CD4-positive, CD25-positive, alpha-beta regulatory T cell (primary cell): ENCODE results near the gene PLEKHG3. TPM values are rescaled to one million over a fixed set of nuclear protein-coding genes. Genes with fewer than 3 reads are reported as not detected.
A peak's percentile ranks its signal among the peaks of the same experiment; 100 is the strongest.

Experiments
- ATAC-seq, 2 donors: fragments of 150-1000 bp; cut with Tn5 transposase; one replicate each; pipeline ENCODE4 v1.10.0; 2021; ENCODE audit warnings: low read depth in 2 of 2, moderate number of reproducible peaks in 2 of 2, moderate library complexity in 1 of 2
- DNase-seq, 3 donors: peaks; one replicate each; pipeline versions ENCODE4 v3.0.0 to v3.0.0-alpha.2; 2012 to 2022; ENCODE audit warnings: mixed read lengths in 1 of 3
- H3K27ac ChIP-seq: one replicate; pipeline ENCODE4 v1.7.0; 2013; ENCODE audit warnings: mild to moderate bottlenecking, low read length; ENCODE audit not compliant: insufficient read depth, poor library complexity, severe bottlenecking
- H3K27me3 ChIP-seq: one replicate; pipeline ENCODE4 v1.7.0; 2013; ENCODE audit warnings: low read length; ENCODE audit not compliant: control insufficient read depth, insufficient read depth
- H3K36me3 ChIP-seq: one replicate; pipeline ENCODE4 v1.7.0; 2013; ENCODE audit warnings: mild to moderate bottlenecking, low read length, moderate library complexity; ENCODE audit not compliant: control insufficient read depth, insufficient read depth
- H3K4me1 ChIP-seq: 2 replicates; pipeline ENCODE4 v1.7.0; 2013; ENCODE audit warnings: mild to moderate bottlenecking, low read length; ENCODE audit not compliant: insufficient read depth, control insufficient read depth, poor library complexity, severe bottlenecking
- H3K4me3 ChIP-seq: one replicate; pipeline ENCODE4 v1.7.0; 2013; ENCODE audit warnings: low read depth, mild to moderate bottlenecking, low read length, moderate library complexity
- H3K9me3 ChIP-seq, 2 experiments: 1 replicate in 1 of 2; 2 replicates in 1 of 2; pipeline ENCODE4 v1.7.0; 2013; ENCODE audit warnings: low read length in 2 of 2, mild to moderate bottlenecking in 1 of 2, moderate library complexity in 1 of 2; ENCODE audit not compliant: control insufficient read depth in 2 of 2
- H3K27ac Mint-ChIP-seq, 3 donors: one replicate each; pipeline ENCODE4 v1.8.0; 2020 to 2022; ENCODE audit warnings: mild to moderate bottlenecking in 3 of 3, mixed read lengths in 3 of 3, moderate library complexity in 2 of 3
- H3K27me3 Mint-ChIP-seq: one replicate; pipeline ENCODE4 v1.8.0; 2022; ENCODE audit warnings: mild to moderate bottlenecking, mixed read lengths
- H3K36me3 Mint-ChIP-seq: one replicate; pipeline ENCODE4 v1.8.0; 2020; ENCODE audit warnings: mixed read lengths
- H3K4me1 Mint-ChIP-seq, 4 donors: one replicate each; pipeline ENCODE4 v1.8.0; 2020 to 2022; ENCODE audit warnings: mixed read lengths in 4 of 4, mild to moderate bottlenecking in 1 of 4
- H3K4me3 Mint-ChIP-seq, 4 donors: one replicate each; pipeline ENCODE4 v1.8.0; 2020 to 2022; ENCODE audit warnings: mild to moderate bottlenecking in 4 of 4, mixed read lengths in 4 of 4, moderate library complexity in 3 of 4
- H3K9me3 Mint-ChIP-seq, 7 donors: one replicate each; pipeline ENCODE4 v1.8.0; 2020 to 2022; ENCODE audit warnings: mixed read lengths in 7 of 7, mild to moderate bottlenecking in 3 of 7, moderate library complexity in 2 of 7
- polyA plus RNA-seq, 4 donors: library from polyadenylated mRNA; unstranded; fragments of 300-500 nt; fragmentation: Illumina TruSeq; gene quantifications; one replicate each; pipeline ENCODE4 v1.2.3, GENCODE V29; 2021
- total RNA-seq: library from RNA; stranded (reverse); gene quantifications from one replicate; pipeline ENCODE4 v1.2.3, GENCODE V29; 2022

PLEKHG3 gene
- total and polyA plus RNA-seq, 5 donors from 2014 or later = 2.1 to 31.9 (median 4.7) TPM

GRCh38 chr14:64722842-64723447, 18.7 kb downstream of the PLEKHG3 start:
- ATAC-seq (peak; percentile 79 to 87), DNase-seq (peak in 2 of 3 donors; percentile 24 to 78)
- H3K27me3 ChIP-seq = no peaks in the 10 kb centered on the region
- peaks cover 0 to 4% (median 0%) of the 10 kb centered on the region in 7 donors for H3K9me3 Mint-ChIP-seq
- H3K4me3 ChIP-seq = peak overlapping the region; percentile 45
- peaks cover 2% of the 10 kb centered on the region for H3K27me3 Mint-ChIP-seq
- peaks cover 13 to 73% (median 43%) of the 10 kb centered on the region in 4 donors for H3K4me1 Mint-ChIP-seq
- H3K4me1 ChIP-seq = peaks cover 61% of the 10 kb centered on the region
- peak overlapping the region; percentile 17 for H3K27ac ChIP-seq
- no peaks in the 10 kb centered on the region for H3K9me3 ChIP-seq
- no peaks in the 10 kb centered on the region for H3K36me3 Mint-ChIP-seq
- no peaks in the 10 kb centered on the region for H3K36me3 ChIP-seq
- H3K27ac Mint-ChIP-seq = peak overlapping the region; percentile 52 to 89 (median 75)
- H3K4me3 Mint-ChIP-seq = peak overlapping the region; percentile 44 to 70 (median 55)

- H3K4me1 ChIP-seq = peaks cover 64% of the 10 kb centered on the region
- H3K9me3 Mint-ChIP-seq = peaks cover 0 to 2% (median 0%) of the 10 kb centered on the region in 7 donors
- no peaks in the 10 kb centered on the region for H3K27me3 Mint-ChIP-seq
- no peak overlapping the region for H3K27ac ChIP-seq
- no peak for DNase-seq
- ATAC-seq = no peak
- peak overlapping the region; percentile 17 for H3K4me3 ChIP-seq
- H3K4me1 Mint-ChIP-seq = peaks cover 5 to 68% (median 42%) of the 10 kb centered on the region in 4 donors
- H3K27ac Mint-ChIP-seq = peak overlapping the region; percentile 69 to 75 (median 70)
- H3K36me3 ChIP-seq = no peaks in the 10 kb centered on the region
- H3K4me3 Mint-ChIP-seq = peak overlapping the region; percentile 27 to 78 (median 72)
- no peaks in the 10 kb centered on the region for H3K36me3 Mint-ChIP-seq
- H3K27me3 ChIP-seq = no peaks in the 10 kb centered on the region
- no peaks in the 10 kb centered on the region for H3K9me3 ChIP-seq
These were observed 19.7 kb downstream of the PLEKHG3 start for GRCh38 chr14:64723691-64724577.

- Mint-ChIP-seq H3K9me3 (peaks cover 0 to 2% (median 0%) of the 10 kb centered on the region in 7 donors), H3K27ac (peak overlapping the region; percentile 35 to 70 (median 53)), H3K36me3 (no peaks in the 10 kb centered on the region), H3K4me3 (peak overlapping the region in 2 of 4 donors; percentile 29 to 70), H3K27me3 (no peaks in the 10 kb centered on the region), H3K4me1 (peaks cover 5 to 70% (median 42%) of the 10 kb centered on the region in 4 donors)
- ATAC-seq (no peak), DNase-seq (no peak)
- no peaks in the 10 kb centered on the region for H3K27me3 ChIP-seq
- no peaks in the 10 kb centered on the region for H3K36me3 ChIP-seq
- no peak overlapping the region for H3K27ac ChIP-seq
- H3K4me3 ChIP-seq = peak overlapping the region; percentile 17
- H3K9me3 ChIP-seq = no peaks in the 10 kb centered on the region
- peaks cover 68% of the 10 kb centered on the region for H3K4me1 ChIP-seq
These were observed 20.3 kb downstream of the PLEKHG3 start for GRCh38 chr14:64724578-64724930.

GRCh38 chr14:64725261-64725815, 21.1 kb downstream of the PLEKHG3 start:
- no peaks in the 10 kb centered on the region for H3K9me3 ChIP-seq
- H3K4me3 ChIP-seq = no peak overlapping the region
- ATAC-seq = no peak
- no peaks in the 10 kb centered on the region for H3K27me3 Mint-ChIP-seq
- no peaks in the 10 kb centered on the region for H3K36me3 ChIP-seq
- no peak for DNase-seq
- peak overlapping the region in 2 of 4 donors; percentile 21 to 70 for H3K4me3 Mint-ChIP-seq
- H3K4me1 ChIP-seq = peaks cover 76% of the 10 kb centered on the region
- H3K36me3 Mint-ChIP-seq = no peaks in the 10 kb centered on the region
- H3K4me1 Mint-ChIP-seq = peaks cover 5 to 71% (median 44%) of the 10 kb centered on the region in 4 donors
- H3K27ac Mint-ChIP-seq = peak overlapping the region in 2 of 3 donors; percentile 71 to 77
- H3K9me3 Mint-ChIP-seq = peaks cover 0 to 2% (median 0%) of the 10 kb centered on the region in 7 donors
- H3K27me3 ChIP-seq = no peaks in the 10 kb centered on the region
- no peak overlapping the region for H3K27ac ChIP-seq

- no peaks in the 10 kb centered on the region for H3K36me3 ChIP-seq
- no peaks in the 10 kb centered on the region for H3K27me3 ChIP-seq
- H3K9me3 ChIP-seq = no peaks in the 10 kb centered on the region
- ATAC-seq (no peak), DNase-seq (no peak)
- H3K36me3 Mint-ChIP-seq = no peaks in the 10 kb centered on the region
- peak overlapping the region; percentile 60 to 77 (median 71) for H3K27ac Mint-ChIP-seq
- no peak overlapping the region for H3K27ac ChIP-seq
- H3K27me3 Mint-ChIP-seq = no peaks in the 10 kb centered on the region
- H3K4me3 ChIP-seq = no peak overlapping the region
- H3K4me3 Mint-ChIP-seq = peak overlapping the region in 1 of 4 donors; percentile 70
- no peaks in the 10 kb centered on the region for H3K9me3 Mint-ChIP-seq
- peaks cover under 1 to 66% (median 43%) of the 10 kb centered on the region in 4 donors for H3K4me1 Mint-ChIP-seq
- H3K4me1 ChIP-seq = peaks cover 75% of the 10 kb centered on the region
These were observed 21.8 kb downstream of the PLEKHG3 start for GRCh38 chr14:64725879-64726584.

- no peaks in the 10 kb centered on the region for H3K27me3 Mint-ChIP-seq
- ATAC-seq (no peak), DNase-seq (no peak)
- Histone ChIP-seq H3K36me3 (no peaks in the 10 kb centered on the region), H3K9me3 (no peaks in the 10 kb centered on the region), H3K4me3 (peak overlapping the region; percentile 3), H3K27me3 (no peaks in the 10 kb centered on the region), H3K27ac (no peak overlapping the region), H3K4me1 (peaks cover 69% of the 10 kb centered on the region)
- H3K27ac Mint-ChIP-seq = peak overlapping the region in 1 of 3 donors; percentile 93
- no peaks in the 10 kb centered on the region for H3K36me3 Mint-ChIP-seq
- peaks cover 0 to 66% (median 41%) of the 10 kb centered on the region in 4 donors for H3K4me1 Mint-ChIP-seq
- peak overlapping the region in 1 of 4 donors; percentile 52 for H3K4me3 Mint-ChIP-seq
- no peaks in the 10 kb centered on the region for H3K9me3 Mint-ChIP-seq
These were observed 22.3 kb downstream of the PLEKHG3 start for GRCh38 chr14:64726585-64726890.

- Histone ChIP-seq H3K4me1 (peaks cover 59% of the 10 kb centered on the region), H3K9me3 (no peaks in the 10 kb centered on the region), H3K36me3 (peaks cover 6% of the 10 kb centered on the region), H3K27ac (no peak overlapping the region), H3K27me3 (no peaks in the 10 kb centered on the region), H3K4me3 (no peak overlapping the region)
- Mint-ChIP-seq H3K27ac (peak overlapping the region in 2 of 3 donors; percentile 4 to 60), H3K27me3 (no peaks in the 10 kb centered on the region), H3K9me3 (no peaks in the 10 kb centered on the region), H3K36me3 (no peaks in the 10 kb centered on the region), H3K4me3 (peak overlapping the region in 1 of 4 donors; percentile 56), H3K4me1 (peaks cover 0 to 57% (median 36%) of the 10 kb centered on the region in 4 donors)
- ATAC-seq (no peak), DNase-seq (no peak)
These were observed 23.4 kb downstream of the PLEKHG3 start for GRCh38 chr14:64727551-64728071.
